GM12875 (cell line): ENCODE data around the gene PPDPF.

ENCODE experiments used
- H3K4me3 ChIP-seq: one replicate; pipeline ENCODE4 v1.5.1; 2011; ENCODE audit warnings: low read depth, low read length, control low read depth
- TF ChIP-seq, protein P1 (sequence below): IDR thresholded peaks from 2 replicates; pipeline ENCODE4 v1.5.1; 2011; ENCODE audit warnings: low read depth, mild to moderate bottlenecking, control low read depth, inconsistent platforms, low read length, moderate library complexity, borderline replicate concordance; ENCODE audit not compliant: insufficient read depth

Gene PPDPF

GRCh38 chr20:63531686-63532448 lies 11.3 kb downstream of the PPDPF start:
- TF ChIP-seq, protein P1, sequence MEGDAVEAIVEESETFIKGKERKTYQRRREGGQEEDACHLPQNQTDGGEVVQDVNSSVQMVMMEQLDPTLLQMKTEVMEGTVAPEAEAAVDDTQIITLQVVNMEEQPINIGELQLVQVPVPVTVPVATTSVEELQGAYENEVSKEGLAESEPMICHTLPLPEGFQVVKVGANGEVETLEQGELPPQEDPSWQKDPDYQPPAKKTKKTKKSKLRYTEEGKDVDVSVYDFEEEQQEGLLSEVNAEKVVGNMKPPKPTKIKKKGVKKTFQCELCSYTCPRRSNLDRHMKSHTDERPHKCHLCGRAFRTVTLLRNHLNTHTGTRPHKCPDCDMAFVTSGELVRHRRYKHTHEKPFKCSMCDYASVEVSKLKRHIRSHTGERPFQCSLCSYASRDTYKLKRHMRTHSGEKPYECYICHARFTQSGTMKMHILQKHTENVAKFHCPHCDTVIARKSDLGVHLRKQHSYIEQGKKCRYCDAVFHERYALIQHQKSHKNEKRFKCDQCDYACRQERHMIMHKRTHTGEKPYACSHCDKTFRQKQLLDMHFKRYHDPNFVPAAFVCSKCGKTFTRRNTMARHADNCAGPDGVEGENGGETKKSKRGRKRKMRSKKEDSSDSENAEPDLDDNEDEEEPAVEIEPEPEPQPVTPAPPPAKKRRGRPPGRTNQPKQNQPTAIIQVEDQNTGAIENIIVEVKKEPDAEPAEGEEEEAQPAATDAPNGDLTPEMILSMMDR: no peak
- no peak overlapping the region for H3K4me3 ChIP-seq

DNA sequence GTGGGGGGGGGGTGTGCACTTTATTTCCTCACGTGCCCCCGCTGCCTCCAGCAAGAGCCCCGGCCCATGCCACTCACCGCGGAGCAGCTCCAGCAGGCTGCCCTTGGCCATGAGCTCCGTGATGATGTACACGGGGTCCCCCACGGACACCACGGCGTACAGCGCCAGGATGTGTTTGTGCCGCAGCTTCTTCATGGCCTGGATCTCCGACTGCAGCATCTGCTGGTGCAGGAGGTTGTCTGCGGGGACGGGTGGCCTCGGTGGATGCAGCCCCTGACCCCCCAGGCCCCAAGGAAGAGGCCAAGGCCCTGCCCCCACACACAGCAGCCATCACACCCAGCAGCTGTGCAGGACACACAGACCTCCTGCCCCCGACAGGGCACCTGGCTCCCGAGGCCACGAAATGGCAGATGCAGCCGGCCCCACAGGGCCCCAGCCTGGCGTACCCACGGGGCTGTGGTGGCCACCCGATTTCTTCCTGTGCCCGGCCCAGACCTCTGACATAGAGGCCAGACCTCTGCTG lies 11.9 kb downstream of the PPDPF start:
- no peak overlapping the region for H3K4me3 ChIP-seq

DNA sequence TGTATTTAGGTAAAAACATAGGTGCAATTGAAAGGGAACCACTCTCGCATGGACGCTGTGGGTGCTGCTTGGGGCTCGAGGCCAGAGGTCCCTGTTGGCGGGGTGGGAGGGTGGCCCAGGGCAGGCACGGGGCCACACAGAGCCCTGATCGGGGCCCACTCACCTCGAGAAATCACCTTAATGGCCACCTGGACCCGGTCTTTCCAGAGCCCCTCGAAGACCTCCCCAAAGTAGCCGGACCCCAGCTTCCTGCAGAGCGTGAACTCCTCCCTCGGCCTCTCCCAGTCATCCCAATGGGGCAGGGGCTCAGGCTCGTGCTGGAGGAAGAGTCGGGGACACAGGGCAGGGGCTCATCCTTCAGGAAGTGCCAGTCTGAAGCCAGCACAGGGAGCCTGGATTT lies 12.8 kb downstream of the PPDPF start:
- H3K4me3 ChIP-seq: no peak overlapping the region
- TF ChIP-seq, protein P1: no peak

More for the DNA sequence above, 11.9 kb downstream of the PPDPF start:
- TF ChIP-seq, protein P1: no peak

DNA sequence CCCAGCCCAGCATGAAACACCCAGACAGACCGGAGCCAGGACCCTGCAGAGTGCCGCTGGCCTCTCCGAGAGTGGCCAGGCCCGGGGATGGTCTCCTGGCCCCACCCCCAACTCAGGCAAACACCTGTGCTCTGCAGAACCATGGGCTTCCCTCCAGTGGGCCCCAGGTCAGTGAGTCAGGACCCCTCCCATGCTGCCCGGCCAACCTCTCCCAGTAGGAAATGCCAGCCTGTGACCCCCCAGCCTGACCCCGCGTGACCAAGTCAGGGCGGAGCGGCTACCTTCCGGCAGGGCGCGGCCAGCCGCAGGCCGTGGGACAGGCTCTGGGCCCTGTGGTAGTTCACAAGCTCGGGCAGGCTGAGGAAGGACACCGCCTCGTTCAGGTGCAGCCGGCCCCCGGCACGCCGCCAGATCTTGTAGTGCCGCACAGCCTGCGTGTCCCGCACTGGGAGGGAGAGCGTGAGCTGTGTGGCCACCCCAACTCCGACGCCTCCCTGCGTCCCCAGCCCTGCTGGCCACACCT lies 13.4 kb downstream of the PPDPF start:
- TF ChIP-seq, protein P1: no peak
- H3K4me3 ChIP-seq: no peak overlapping the region

DNA sequence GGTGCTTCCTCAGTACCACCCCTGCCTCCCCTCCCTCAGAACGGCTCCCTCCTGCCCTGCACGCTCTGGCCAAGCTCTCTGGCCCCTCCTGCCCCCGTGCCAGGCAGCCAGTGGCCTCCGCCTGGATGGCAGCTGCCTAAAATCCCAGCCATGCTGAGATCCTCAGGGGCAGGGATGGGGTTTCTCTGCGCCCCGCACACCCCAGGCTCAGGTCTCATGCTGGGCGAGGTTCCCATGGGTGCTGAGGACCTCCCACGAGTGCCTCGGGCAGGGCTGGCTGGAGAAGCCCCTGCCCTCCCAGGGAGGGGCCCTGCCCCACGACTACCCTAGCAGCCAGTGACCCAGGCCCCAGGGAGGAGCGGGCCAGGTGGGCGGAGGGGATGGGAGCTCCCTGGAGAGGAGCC lies 13.9 kb downstream of the PPDPF start:
- TF ChIP-seq, protein P1: no peak
- H3K4me3 ChIP-seq: no peak overlapping the region

GRCh38 chr20:63534831-63535651 lies 14.5 kb downstream of the PPDPF start:
- H3K4me3 ChIP-seq: no peak overlapping the region
- TF ChIP-seq, protein P1: no peak
